ENCODE data around the gene A1BG.

- TF ChIP-seq EZH2 (IDR thresholded peaks at IDR 0.05) (no peak), POLR2AphosphoS5 (IDR thresholded peaks at IDR 0.05; ENCODE audit: borderline replicate concordance, low read depth, low read length) (peak; percentile 96), FOXP2 (optimal IDR thresholded peaks at IDR 0.05; ENCODE audit: control extremely low read depth, extremely low read length, insufficient read depth) (no peak)
Observed at GRCh38 chr19:58362272-58362994, 9.1 kb upstream of the A1BG start, which contains the start of gene ZNF497.

All from SK-N-MC (cell line).